Suprapubic skin (tissue), 3 donors: ENCODE data around the gene RAB12.

Experiments used
- POLR2A ChIP-seq, 2 donors: fragments of 450-650 bp; IDR thresholded peaks; one replicate each; pipeline ENCODE4 v1.6.1; 2017; ENCODE audit warnings: antibody characterized with exemption in 2 of 2, mild to moderate bottlenecking in 2 of 2, moderate library complexity in 2 of 2
- TF ChIP-seq, protein P1 (sequence below), 2 donors: fragments of 200-600 bp in 1 of 2; fragments of 450-650 bp in 1 of 2; sonication (generic) in 1 of 2; IDR thresholded peaks; one replicate each; pipeline ENCODE4 v1.5.1; 2016 to 2019; ENCODE audit warnings: antibody characterized with exemption in 2 of 2, mild to moderate bottlenecking in 1 of 2, moderate library complexity in 1 of 2

DNA sequence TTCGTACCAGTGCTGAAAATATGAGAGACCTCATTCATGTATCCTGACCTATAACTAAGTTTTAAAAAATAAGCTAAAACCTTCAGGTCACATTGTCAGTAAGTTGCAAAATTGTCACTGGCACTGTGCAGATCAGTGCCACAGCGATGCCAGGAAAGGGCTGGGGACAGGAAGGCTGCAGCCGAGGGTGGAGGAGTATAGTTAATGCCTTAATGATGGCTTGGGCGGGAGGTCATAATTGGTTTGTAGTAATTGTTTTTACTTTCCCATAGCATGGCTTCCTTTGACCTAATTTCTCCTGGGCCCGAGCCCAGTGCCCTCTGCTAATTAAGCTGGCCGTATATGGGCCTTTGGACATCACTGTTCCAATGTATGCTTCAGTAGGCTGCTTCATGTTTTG lies 47.2 kb upstream of the RAB12 start:
- TF ChIP-seq, protein P1, sequence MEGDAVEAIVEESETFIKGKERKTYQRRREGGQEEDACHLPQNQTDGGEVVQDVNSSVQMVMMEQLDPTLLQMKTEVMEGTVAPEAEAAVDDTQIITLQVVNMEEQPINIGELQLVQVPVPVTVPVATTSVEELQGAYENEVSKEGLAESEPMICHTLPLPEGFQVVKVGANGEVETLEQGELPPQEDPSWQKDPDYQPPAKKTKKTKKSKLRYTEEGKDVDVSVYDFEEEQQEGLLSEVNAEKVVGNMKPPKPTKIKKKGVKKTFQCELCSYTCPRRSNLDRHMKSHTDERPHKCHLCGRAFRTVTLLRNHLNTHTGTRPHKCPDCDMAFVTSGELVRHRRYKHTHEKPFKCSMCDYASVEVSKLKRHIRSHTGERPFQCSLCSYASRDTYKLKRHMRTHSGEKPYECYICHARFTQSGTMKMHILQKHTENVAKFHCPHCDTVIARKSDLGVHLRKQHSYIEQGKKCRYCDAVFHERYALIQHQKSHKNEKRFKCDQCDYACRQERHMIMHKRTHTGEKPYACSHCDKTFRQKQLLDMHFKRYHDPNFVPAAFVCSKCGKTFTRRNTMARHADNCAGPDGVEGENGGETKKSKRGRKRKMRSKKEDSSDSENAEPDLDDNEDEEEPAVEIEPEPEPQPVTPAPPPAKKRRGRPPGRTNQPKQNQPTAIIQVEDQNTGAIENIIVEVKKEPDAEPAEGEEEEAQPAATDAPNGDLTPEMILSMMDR (IDR thresholded peaks at IDR 0.05): no peak
- TF ChIP-seq POLR2A (IDR thresholded peaks at IDR 0.05): no peak
